Measurements from ENCODE around the gene ESAM.
"Not testable (repeated sequence)": the region's sequence is repeated elsewhere in the genome, so short reads cannot be mapped to it uniquely, and the experiment has no call there.

ESAM gene

DNA sequence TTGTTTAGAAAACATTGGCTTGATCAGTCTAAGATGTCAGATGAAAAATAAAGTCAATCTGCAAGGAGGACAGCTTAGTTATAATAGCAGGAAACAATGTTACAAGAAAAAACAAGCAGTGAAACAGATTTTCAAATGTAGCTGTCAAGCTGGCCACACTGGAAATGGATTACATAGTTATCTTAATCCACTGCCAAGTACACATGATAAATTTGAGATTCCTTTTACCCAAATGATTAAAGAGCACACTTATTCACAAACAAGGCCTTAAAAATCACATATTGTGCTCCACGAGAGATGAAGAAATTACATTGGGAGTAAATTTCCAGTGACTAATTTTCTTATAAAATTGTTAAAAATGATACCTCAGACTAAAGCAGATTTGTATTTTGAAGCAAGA, 17.5 kb upstream of the ESAM start:
- no peak overlapping the region for H2BK12ac ChIP-seq (ENCODE audit: low read length)
- no CpG with 5 or more reads among the region's 1 CpG for WGBS (ENCODE audit: extremely low coverage, insufficient coverage, insufficient read length)
- H4K91ac ChIP-seq (ENCODE audit: low read depth, low read length), result no peak overlapping the region
- no peaks in the 10 kb centered on the region for H3K27me3 ChIP-seq (ENCODE audit: insufficient read depth, low read length)
- H3K4me1 ChIP-seq (ENCODE audit: control insufficient read depth in 1 of 2, insufficient read depth in 2 of 2, low read length in 2 of 2), result peaks cover 0 to 2% of the 10 kb centered on the region in 2 experiments
- H3K79me2 ChIP-seq (ENCODE audit: control insufficient read depth, insufficient read depth, low read length, poor library complexity), result no peaks in the 10 kb centered on the region
- H3K79me1 ChIP-seq (ENCODE audit: low read length), result no peaks in the 10 kb centered on the region
- no peak overlapping the region for H3K4me3 ChIP-seq (ENCODE audit: low read depth, low read length)
- H2BK5ac ChIP-seq (ENCODE audit: low read depth, low read length, poor library complexity), result no peak overlapping the region
- no peak overlapping the region for H2AFZ ChIP-seq (ENCODE audit: insufficient read depth, low read length, poor library complexity)
- H3K23ac ChIP-seq (ENCODE audit: low read length), result no peak overlapping the region
- H3K9ac ChIP-seq (ENCODE audit: low read length), result no peak overlapping the region
- no peaks in the 10 kb centered on the region for H3K9me3 ChIP-seq (ENCODE audit: insufficient read depth, low read depth, low read length)
- H4K8ac ChIP-seq (ENCODE audit: low read depth, low read length), result no peak overlapping the region
- no peak for DNase-seq
- H3K14ac ChIP-seq (ENCODE audit: low read length), result no peak overlapping the region
- no peak overlapping the region for H3K18ac ChIP-seq (ENCODE audit: low read length)
- H3K4ac ChIP-seq (ENCODE audit: low read depth, low read length), result no peak overlapping the region
- no peak overlapping the region for H4K12ac ChIP-seq (ENCODE audit: low read depth, low read length)
- no peak overlapping the region for H2AK5ac ChIP-seq (ENCODE audit: low read length)
- H3K36me3 ChIP-seq (ENCODE audit: control insufficient read depth in 1 of 2, insufficient read depth in 2 of 2, low read length in 2 of 2), result peaks cover 2 to 4% of the 10 kb centered on the region in 2 experiments
- H3K4me2 ChIP-seq (ENCODE audit: low read length), result no peak overlapping the region
- H2BK120ac ChIP-seq (ENCODE audit: insufficient read depth, low read length, poor library complexity), result no peak overlapping the region
- H3K27ac ChIP-seq (ENCODE audit: low read depth, low read length), result no peak overlapping the region

DNA sequence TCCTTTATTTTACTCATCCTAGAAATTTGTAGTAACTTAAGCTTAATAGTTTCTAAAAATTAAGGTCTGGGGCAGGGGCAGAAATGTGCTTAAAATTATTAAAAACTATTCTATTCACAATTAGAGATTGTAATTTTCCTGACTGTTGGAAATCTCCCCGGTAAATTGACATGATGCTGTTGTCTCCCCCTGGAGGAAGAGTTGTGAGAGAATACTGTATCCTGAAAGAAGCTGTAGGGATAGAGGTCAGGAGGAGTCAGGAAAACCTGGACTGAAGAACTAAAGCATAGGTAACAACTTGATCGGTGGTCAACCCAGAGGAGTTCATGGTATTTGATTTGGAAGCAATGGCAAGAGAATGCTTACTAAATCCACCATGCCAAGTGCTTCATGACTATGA, 16.2 kb upstream of the ESAM start:
- no CpG with 5 or more reads among the region's 2 CpGs for WGBS (ENCODE audit: extremely low coverage, insufficient coverage, insufficient read length)
- Histone ChIP-seq H2BK5ac (ENCODE audit: low read depth, low read length, poor library complexity) (no peak overlapping the region), H3K4me2 (ENCODE audit: low read length) (no peak overlapping the region), H4K91ac (ENCODE audit: low read depth, low read length) (no peak overlapping the region), H3K14ac (ENCODE audit: low read length) (no peak overlapping the region), H3K36me3 (ENCODE audit: control insufficient read depth in 1 of 2, insufficient read depth in 2 of 2, low read length in 2 of 2) (peaks cover 2 to 4% of the 10 kb centered on the region in 2 experiments), H3K9ac (ENCODE audit: low read length) (no peak overlapping the region), H3K23ac (ENCODE audit: low read length) (no peak overlapping the region), H2AK5ac (ENCODE audit: low read length) (no peak overlapping the region), H3K4me1 (ENCODE audit: control insufficient read depth in 1 of 2, insufficient read depth in 2 of 2, low read length in 2 of 2) (peaks cover 0 to 2% of the 10 kb centered on the region in 2 experiments), H2AFZ (ENCODE audit: insufficient read depth, low read length, poor library complexity) (no peak overlapping the region), H3K79me1 (ENCODE audit: low read length) (no peaks in the 10 kb centered on the region), H4K8ac (ENCODE audit: low read depth, low read length) (no peak overlapping the region), H3K79me2 (ENCODE audit: control insufficient read depth, insufficient read depth, low read length, poor library complexity) (no peaks in the 10 kb centered on the region), H2BK12ac (ENCODE audit: low read length) (no peak overlapping the region), H3K9me3 (ENCODE audit: insufficient read depth, low read depth, low read length) (no peaks in the 10 kb centered on the region), H3K4ac (ENCODE audit: low read depth, low read length) (no peak overlapping the region), H3K18ac (ENCODE audit: low read length) (no peak overlapping the region), H3K27ac (ENCODE audit: low read depth, low read length) (no peak overlapping the region), H2BK120ac (ENCODE audit: insufficient read depth, low read length, poor library complexity) (no peak overlapping the region), H4K12ac (ENCODE audit: low read depth, low read length) (no peak overlapping the region), H3K27me3 (ENCODE audit: insufficient read depth, low read length) (no peaks in the 10 kb centered on the region), H3K4me3 (ENCODE audit: low read depth, low read length) (no peak overlapping the region)
- no peak for DNase-seq

DNA sequence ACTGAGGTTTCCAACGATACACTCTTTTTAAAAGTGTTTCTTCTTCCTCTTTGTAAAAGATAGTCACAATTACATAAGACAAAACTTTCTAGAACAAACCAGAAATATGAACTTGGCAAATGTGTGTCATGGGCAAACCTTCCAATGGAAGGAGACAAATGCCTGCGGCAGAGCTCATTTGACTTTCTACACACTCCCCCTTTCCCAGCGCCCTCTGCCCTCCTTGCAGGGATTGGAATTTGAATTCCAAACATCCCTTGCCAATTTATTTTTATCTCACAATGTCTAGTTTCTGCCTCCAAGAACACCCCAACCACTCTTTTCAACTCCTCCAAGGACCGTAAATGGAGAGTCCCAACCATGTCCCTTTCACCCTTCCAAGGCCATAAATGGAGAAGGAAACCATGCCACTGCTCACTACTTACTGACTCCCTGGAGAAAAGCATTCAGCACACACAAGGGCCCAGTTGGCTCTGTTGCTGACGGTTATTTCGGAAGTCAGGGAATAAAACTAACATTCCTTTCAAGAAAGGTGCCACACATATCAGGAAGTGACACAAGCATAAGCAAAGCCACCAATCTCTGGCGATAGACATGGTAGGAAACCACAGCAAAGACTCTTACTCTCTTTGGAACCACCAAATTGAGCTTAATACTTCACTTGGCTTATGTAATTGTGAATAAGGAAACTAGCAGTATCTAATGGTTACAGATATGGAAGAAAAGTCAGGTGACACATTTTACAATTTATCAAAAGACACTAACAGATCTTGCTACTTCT, 15.0 kb upstream of the ESAM start:
- Histone ChIP-seq H3K79me1 (ENCODE audit: low read length) (no peaks in the 10 kb centered on the region), H3K4me2 (ENCODE audit: low read length) (no peak overlapping the region), H3K79me2 (ENCODE audit: control insufficient read depth, insufficient read depth, low read length, poor library complexity) (no peaks in the 10 kb centered on the region), H3K18ac (ENCODE audit: low read length) (no peak overlapping the region), H3K14ac (ENCODE audit: low read length) (no peak overlapping the region), H4K91ac (ENCODE audit: low read depth, low read length) (no peak overlapping the region), H2AFZ (ENCODE audit: insufficient read depth, low read length, poor library complexity) (no peak overlapping the region), H3K9ac (ENCODE audit: low read length) (no peak overlapping the region), H2BK120ac (ENCODE audit: insufficient read depth, low read length, poor library complexity) (no peak overlapping the region), H3K9me3 (ENCODE audit: insufficient read depth, low read depth, low read length) (no peaks in the 10 kb centered on the region), H2BK12ac (ENCODE audit: low read length) (no peak overlapping the region), H3K4me3 (ENCODE audit: low read depth, low read length) (no peak overlapping the region), H3K27ac (ENCODE audit: low read depth, low read length) (no peak overlapping the region), H3K4ac (ENCODE audit: low read depth, low read length) (no peak overlapping the region), H3K4me1 (ENCODE audit: control insufficient read depth in 1 of 2, insufficient read depth in 2 of 2, low read length in 2 of 2) (peaks cover 0 to 2% of the 10 kb centered on the region in 2 experiments), H2BK5ac (ENCODE audit: low read depth, low read length, poor library complexity) (no peak overlapping the region), H4K12ac (ENCODE audit: low read depth, low read length) (no peak overlapping the region), H4K8ac (ENCODE audit: low read depth, low read length) (no peak overlapping the region), H3K27me3 (ENCODE audit: insufficient read depth, low read length) (no peaks in the 10 kb centered on the region), H3K36me3 (ENCODE audit: control insufficient read depth in 1 of 2, insufficient read depth in 2 of 2, low read length in 2 of 2) (peaks cover 2 to 4% of the 10 kb centered on the region in 2 experiments), H2AK5ac (ENCODE audit: low read length) (no peak overlapping the region), H3K23ac (ENCODE audit: low read length) (no peak overlapping the region)
- no CpG with 5 or more reads among the region's 7 CpGs for WGBS (ENCODE audit: extremely low coverage, insufficient coverage, insufficient read length)
- peak; percentile 69 to 83 for DNase-seq

DNA sequence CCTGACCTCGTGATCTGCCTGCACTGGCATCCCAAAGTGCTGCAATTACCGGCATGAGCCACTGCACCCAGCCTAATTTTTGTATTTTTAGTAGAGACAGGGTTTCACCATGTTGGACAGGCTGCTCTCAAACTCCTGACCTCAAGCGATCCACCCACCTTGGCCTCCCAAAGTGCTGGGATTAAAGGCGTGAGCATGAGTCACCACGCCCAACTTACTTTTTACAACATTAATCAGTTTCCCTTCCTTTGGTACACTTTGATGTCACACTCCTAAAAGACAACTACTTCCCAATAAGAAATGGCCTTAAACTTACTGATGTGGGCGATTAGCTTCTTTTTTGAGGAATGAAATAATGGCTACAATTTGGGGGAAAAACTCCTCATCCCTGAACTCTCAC, 8.9 kb upstream of the ESAM start:
- not testable (repeated sequence) for H3K79me2 ChIP-seq (ENCODE audit: control insufficient read depth, insufficient read depth, low read length, poor library complexity); H3K4ac ChIP-seq (ENCODE audit: low read depth, low read length); H3K9ac ChIP-seq (ENCODE audit: low read length); H3K14ac ChIP-seq (ENCODE audit: low read length); H4K8ac ChIP-seq (ENCODE audit: low read depth, low read length); H3K36me3 ChIP-seq (ENCODE audit: control insufficient read depth in 1 of 2, insufficient read depth in 2 of 2, low read length in 2 of 2); H3K4me2 ChIP-seq (ENCODE audit: low read length); H3K9me3 ChIP-seq (ENCODE audit: insufficient read depth, low read depth, low read length); H3K4me1 ChIP-seq (ENCODE audit: control insufficient read depth in 1 of 2, insufficient read depth in 2 of 2, low read length in 2 of 2); H2AFZ ChIP-seq (ENCODE audit: insufficient read depth, low read length, poor library complexity); H4K12ac ChIP-seq (ENCODE audit: low read depth, low read length); H3K79me1 ChIP-seq (ENCODE audit: low read length); H2BK120ac ChIP-seq (ENCODE audit: insufficient read depth, low read length, poor library complexity); H3K27me3 ChIP-seq (ENCODE audit: insufficient read depth, low read length); H3K4me3 ChIP-seq (ENCODE audit: low read depth, low read length); H3K18ac ChIP-seq (ENCODE audit: low read length); H2AK5ac ChIP-seq (ENCODE audit: low read length); H3K23ac ChIP-seq (ENCODE audit: low read length)
- H4K91ac ChIP-seq (ENCODE audit: low read depth, low read length), result peak overlapping the region; percentile 45
- DNase-seq, result peak in 1 of 2 donors; percentile 55
- peak overlapping the region; percentile 80 for H3K27ac ChIP-seq (ENCODE audit: low read depth, low read length)
- peak overlapping the region; percentile 58 for H2BK12ac ChIP-seq (ENCODE audit: low read length)
- WGBS (ENCODE audit: extremely low coverage, insufficient coverage, insufficient read length), result no CpG with 5 or more reads among the region's 6 CpGs
- peak overlapping the region; percentile 11 for H2BK5ac ChIP-seq (ENCODE audit: low read depth, low read length, poor library complexity)

All from trophoblast cell (in vitro differentiated cells and primary cell).